NOMO-1 treated with DMSO at 0.1 percent for 48 hours (cell line): ENCODE data around the gene KRTAP9-7.
"Not testable (repeated sequence)": the region's sequence is repeated elsewhere in the genome, so short reads cannot be mapped to it uniquely, and the experiment has no call there.

Experiments used
- DNase-seq: peaks from one replicate; lab custom pipeline; 2025; ENCODE audit not compliant: unreplicated experiment; lab: John Stamatoyannopoulos, UW

Gene KRTAP9-7

GRCh38 chr17:41271323-41271722, 4.2 kb upstream of the KRTAP9-7 start:
- DNase-seq, result not testable (repeated sequence)

GRCh38 chr17:41271858-41272257, 3.6 kb upstream of the KRTAP9-7 start:
- no peak for DNase-seq

- DNase-seq, result no peak
Observed at GRCh38 chr17:41278176-41278955, 2.9 kb downstream of the KRTAP9-7 start.

GRCh38 chr17:41284043-41284442, 8.5 kb downstream of the KRTAP9-7 start:
- no peak for DNase-seq

GRCh38 chr17:41284546-41284945, 9.0 kb downstream of the KRTAP9-7 start:
- peak; percentile 80 for DNase-seq

GRCh38 chr17:41287050-41287449, 11.6 kb downstream of the KRTAP9-7 start:
- no peak for DNase-seq

GRCh38 chr17:41294016-41294415, 18.5 kb downstream of the KRTAP9-7 start:
- DNase-seq, result no peak

GRCh38 chr17:41296846-41297245, 21.3 kb downstream of the KRTAP9-7 start:
- no peak for DNase-seq

- no peak for DNase-seq
Observed at GRCh38 chr17:41298458-41299135, 23.1 kb downstream of the KRTAP9-7 start.

GRCh38 chr17:41301204-41301790, 25.8 kb downstream of the KRTAP9-7 start:
- DNase-seq, result no peak

- DNase-seq, result peak; percentile 18
Observed at GRCh38 chr17:41301916-41302901, 26.7 kb downstream of the KRTAP9-7 start, which contains the start of gene KRTAP29-1. TSS of gene KRTAP29-1 (minus strand) at chr17:41302851. CDS start at chr17:41302851, 0 bp downstream.

- no peak for DNase-seq
Observed at GRCh38 chr17:41302981-41303380, 27.5 kb downstream of the KRTAP9-7 start.

- DNase-seq, result no peak
Observed at GRCh38 chr17:41304091-41304490, 28.6 kb downstream of the KRTAP9-7 start.

GRCh38 chr17:41307647-41308046, 32.1 kb downstream of the KRTAP9-7 start:
- DNase-seq, result no peak

- DNase-seq, result peak; percentile 20
Observed at GRCh38 chr17:41308251-41308917, 32.9 kb downstream of the KRTAP9-7 start.

GRCh38 chr17:41308918-41309359, 33.4 kb downstream of the KRTAP9-7 start, which contains the start of gene KRTAP16-1:
TSS of gene KRTAP16-1 (minus strand) at chr17:41309309. CDS start at chr17:41309253, 56 bp downstream.
- no peak for DNase-seq

- no peak for DNase-seq
Observed at GRCh38 chr17:41311111-41311510, 35.6 kb downstream of the KRTAP9-7 start.

- no peak for DNase-seq
Observed at GRCh38 chr17:41315204-41315794, 39.8 kb downstream of the KRTAP9-7 start, which contains the start of gene KRTAP17-1. TSS of gene KRTAP17-1 (minus strand) at chr17:41315710. CDS start at chr17:41315650, 60 bp downstream.

- no peak for DNase-seq
Observed at GRCh38 chr17:41315814-41316445, 40.4 kb downstream of the KRTAP9-7 start.
